GM18499 (cell line): ENCODE data around the gene ZNF692.
A peak's percentile ranks its signal among the peaks of the same experiment; 100 is the strongest.
"Not testable (repeated sequence)": the region's sequence is repeated elsewhere in the genome, so short reads cannot be mapped to it uniquely, and the experiment has no call there.

Experiments used
- ATAC-seq: cut with Tn5 transposase; IDR thresholded peaks from one replicate; pipeline ENCODE4 v1.9.1; 2021; ENCODE audit warnings: moderate number of reproducible peaks; ENCODE audit not compliant: insufficient read depth, unreplicated experiment

Gene ZNF692, protein sequence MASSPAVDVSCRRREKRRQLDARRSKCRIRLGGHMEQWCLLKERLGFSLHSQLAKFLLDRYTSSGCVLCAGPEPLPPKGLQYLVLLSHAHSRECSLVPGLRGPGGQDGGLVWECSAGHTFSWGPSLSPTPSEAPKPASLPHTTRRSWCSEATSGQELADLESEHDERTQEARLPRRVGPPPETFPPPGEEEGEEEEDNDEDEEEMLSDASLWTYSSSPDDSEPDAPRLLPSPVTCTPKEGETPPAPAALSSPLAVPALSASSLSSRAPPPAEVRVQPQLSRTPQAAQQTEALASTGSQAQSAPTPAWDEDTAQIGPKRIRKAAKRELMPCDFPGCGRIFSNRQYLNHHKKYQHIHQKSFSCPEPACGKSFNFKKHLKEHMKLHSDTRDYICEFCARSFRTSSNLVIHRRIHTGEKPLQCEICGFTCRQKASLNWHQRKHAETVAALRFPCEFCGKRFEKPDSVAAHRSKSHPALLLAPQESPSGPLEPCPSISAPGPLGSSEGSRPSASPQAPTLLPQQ

GRCh38 chr1:248858891-248859889 lies at the start of gene ZNF692:
Gene ZNF692 (minus strand): TSS chr1:248859085. CDS start chr1:248858309, 776 bp downstream.
- peak; percentile 55 for ATAC-seq

DNA sequence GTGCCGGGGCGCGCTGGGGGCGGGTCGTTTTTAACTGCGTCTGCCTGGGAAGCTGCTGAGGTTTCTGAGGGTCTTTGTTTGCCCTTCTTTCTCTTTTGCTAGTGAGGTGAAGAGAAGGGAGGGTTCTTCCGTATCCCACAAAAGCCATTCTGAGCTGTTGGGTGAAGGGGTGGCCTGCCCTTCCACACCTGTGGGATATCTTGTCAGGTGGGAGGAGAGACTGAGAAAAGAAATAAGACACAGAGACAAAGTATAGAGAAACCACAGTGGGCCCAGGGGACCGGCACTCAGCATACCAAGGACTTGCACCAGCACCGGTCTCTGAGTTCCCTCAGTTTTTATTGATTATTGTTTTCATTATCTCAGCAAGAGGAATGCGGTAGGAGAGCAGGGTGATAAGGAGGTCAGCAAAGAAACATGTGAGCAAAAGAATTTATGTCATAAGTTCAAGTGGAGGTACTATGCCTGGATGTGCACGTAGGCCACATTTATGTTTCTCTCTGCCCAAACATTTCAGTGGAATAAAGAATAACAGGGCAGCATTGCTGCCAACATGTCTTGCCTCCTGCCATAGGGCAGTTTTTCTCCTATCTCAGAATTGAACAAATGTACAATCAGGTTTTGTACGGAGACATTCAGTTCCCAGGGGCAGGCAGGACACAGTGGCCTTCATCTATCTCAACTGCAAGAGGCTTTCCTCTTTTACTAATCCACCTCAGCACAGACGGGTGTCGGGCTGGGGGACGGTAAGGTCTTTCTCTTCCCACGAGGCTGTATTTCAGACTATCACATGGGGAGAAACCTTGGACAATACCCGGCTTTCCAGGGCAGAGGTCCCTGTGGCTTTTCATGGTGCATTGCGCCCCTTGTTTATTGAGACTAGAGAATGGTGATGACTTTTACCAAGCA lies 48.1 kb upstream of the ZNF692 start:
- peak; percentile 13 for ATAC-seq

DNA sequence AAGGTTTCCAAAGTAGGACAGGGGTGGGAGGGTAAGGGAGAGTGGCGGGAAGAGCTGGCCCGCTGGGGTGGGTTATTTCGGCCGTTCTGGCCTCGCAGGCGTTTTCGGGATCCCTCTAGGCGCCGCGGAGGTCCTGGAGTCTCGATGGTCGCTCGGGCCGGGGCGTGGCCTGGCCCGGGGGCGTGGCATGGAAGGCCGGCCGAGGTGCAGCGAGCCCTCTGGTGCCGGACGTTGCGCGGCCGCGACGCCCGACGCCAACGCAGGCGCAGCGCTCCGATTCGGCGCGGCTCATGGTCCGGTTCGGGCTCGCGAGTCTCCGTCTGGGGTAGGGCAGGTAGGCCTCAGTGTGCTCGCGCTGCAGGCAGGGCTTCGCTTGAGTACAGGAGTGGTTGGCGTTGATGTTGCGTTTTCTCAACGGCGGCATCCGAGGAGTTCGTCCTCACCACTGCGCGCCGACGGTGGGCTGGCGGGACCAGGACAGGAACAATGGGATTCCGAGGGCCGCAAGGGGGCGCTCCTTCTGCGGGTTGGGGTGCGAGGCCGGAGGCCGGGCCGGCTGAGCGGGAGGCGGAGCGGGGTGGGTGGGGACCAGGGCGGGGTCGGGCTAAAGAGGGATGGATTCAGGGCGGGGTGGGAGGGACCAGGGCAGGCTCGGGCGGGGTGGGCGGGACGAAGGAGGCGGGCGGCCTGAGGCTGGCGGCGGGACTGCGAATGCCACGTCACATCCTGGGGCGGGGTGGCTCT lies 47.3 kb upstream of the ZNF692 start, which contains the start of gene PGBD2:
TSS of gene PGBD2 (plus strand) at position 227 of the 744 bp plus-strand sequence. CDS start 7,628 bp downstream, outside the sequence.
- peak; percentile 78 for ATAC-seq

- ATAC-seq: no peak
Measured at GRCh38 chr1:248905662-248906008, 46.8 kb upstream of the ZNF692 start.

DNA sequence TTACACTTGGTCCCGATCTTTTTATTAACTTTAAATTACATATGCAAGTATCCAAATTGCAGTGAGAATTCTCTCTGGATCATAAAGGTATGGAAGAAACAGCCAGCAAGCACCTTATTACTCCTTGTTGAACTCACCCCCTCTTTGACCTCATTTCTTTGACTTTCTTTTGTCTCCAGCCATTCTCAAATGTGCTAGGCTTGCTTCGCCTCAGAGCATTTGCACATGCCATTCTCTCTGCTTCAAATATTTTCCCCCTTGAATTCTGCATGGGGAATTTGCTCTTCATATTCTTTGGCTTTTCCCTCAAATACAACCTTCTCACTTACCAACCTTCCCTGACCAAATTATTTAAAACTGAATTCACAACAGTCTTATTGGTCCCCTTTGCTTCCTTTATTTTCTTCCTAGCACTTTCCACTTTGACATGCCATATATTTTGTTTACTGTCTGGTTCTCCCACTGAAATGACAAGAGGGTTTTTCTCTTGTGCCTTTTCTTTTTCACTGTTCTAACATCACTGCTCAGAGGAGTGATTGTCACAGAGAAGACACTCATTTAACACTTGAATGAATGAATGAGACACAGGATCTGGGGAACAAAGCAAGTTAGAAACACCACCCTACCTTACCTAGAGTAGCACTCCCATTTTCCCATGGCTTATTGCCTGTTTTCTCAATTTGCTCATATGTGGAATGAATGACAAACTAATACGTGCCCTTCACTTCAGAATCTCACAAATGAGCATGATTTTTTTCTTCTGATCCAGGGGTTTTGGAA lies 45.7 kb upstream of the ZNF692 start:
- no peak for ATAC-seq

- ATAC-seq: no peak
Measured at GRCh38 chr1:248901578-248901977, 42.7 kb upstream of the ZNF692 start.

GRCh38 chr1:248900637-248901036 lies 41.8 kb upstream of the ZNF692 start:
- ATAC-seq: no peak

DNA sequence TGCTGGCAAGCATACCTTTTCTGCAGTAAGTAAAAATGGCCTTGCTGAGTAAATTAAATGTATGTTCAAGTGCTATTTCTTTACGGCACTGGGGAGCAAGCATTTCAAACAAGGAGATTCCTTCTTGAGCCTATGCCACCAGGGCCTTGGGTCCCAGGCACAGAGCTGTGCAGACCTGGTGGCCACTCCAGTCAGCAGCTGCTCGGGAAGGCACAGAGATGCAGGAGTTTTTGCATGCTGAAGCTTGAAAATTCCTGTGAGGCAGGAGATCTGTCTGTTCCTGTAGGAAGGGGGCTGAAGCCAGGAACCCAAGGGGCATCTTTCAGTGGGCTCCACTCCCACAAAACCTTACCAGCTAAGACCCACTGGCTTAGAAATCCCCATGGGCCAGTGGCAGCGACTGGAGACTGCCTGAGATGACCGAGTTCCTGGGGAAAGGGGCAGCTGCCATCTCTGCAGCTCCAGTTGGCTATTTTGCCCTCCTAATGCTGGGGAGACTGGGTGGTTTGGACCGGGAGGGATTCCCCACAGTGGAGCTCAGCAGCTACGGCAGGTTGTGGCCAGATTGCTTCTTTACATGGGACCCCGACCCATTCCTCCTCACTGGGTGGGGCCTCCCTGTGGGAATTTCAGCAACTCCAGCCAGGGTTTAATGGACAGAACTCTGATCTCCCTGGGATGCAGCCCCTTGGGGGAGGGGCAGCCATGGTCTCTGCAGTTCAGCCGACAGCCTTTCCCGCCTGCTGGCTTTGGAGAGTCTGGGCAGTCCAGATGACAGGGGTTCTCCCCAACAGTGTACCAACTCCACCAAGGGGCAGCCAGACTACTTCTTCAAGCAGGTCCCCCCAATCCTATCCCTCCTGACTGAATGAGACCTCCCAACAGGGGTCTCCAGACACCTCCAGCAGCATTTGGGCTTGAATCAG lies 38.8 kb upstream of the ZNF692 start:
- no peak for ATAC-seq

GRCh38 chr1:248894837-248895236 lies 36.0 kb upstream of the ZNF692 start:
- ATAC-seq: no peak

DNA sequence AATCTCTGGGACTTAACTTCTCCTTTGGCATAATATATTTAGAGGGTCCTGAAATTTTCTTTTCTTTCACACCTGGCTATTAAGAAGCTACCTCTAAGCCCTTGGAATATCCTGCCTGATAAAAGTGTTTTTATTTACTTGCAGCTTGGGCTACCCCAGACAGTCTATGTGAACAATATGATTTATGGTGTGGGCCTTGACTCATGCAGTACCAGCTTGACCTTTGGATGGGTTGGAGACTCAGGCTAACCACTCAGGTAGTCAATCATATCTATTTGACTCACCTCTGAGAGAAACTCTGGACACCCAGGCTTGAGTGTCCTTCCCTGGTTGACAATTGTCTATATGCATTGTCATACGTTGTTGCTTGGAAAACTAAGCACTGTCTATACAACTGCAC lies 33.7 kb upstream of the ZNF692 start:
- no peak for ATAC-seq

- ATAC-seq: no peak
Measured at GRCh38 chr1:248891758-248892157, 32.9 kb upstream of the ZNF692 start.

GRCh38 chr1:248890549-248891498 lies 31.9 kb upstream of the ZNF692 start:
- no peak for ATAC-seq

DNA sequence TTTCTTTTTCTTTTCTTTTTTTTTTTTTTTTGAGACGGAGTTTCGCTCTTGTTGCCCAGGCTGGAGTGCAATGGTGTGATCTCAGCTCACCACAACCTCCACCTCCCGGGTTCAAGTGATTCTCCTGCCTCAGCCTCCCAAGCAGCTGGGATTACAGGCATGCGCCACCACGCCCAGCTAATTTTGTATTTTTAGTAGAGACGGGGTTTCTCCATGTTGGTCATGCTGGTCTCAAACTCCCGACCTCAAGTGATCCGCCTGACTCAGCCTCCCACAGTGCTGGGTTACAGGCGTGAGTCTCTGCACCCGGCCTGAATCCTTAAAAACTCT lies 31.0 kb upstream of the ZNF692 start:
- ATAC-seq: not testable (repeated sequence)

GRCh38 chr1:248886237-248886895 lies 27.5 kb upstream of the ZNF692 start:
- ATAC-seq: no peak

DNA sequence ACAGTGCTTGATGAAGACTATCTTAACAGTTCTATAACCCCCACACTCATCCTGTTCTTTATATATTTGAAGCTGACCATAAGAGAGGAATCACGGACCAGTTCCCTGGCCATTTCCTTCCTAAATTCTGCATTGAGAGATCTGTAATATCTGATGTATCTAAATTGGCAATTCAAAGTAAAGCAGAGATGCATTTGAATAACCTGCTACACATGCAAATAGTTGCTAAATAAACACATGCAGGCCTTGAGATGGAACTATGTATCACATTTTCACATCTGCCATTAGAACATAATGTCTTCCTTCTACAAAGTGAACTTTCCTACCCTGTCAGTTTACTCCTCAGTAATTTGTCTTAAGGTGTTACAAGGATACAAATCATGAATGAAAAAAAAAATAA lies 26.8 kb upstream of the ZNF692 start:
- ATAC-seq: no peak
